ENCODE results near the gene TESPA1.
A peak's percentile ranks its signal among the peaks of the same experiment; 100 is the strongest.
"Not testable (repeated sequence)": the region's sequence is repeated elsewhere in the genome, so short reads cannot be mapped to it uniquely, and the experiment has no call there.

Gene TESPA1

GRCh38 chr12:54984658-54985376, at the start of gene TESPA1:
Gene TESPA1, minus strand, starts transcription at chr12:54984762. Its CDS starts 10,200 bp downstream, at chr12:54974562.
- peak; percentile 26 for DNase-seq (ENCODE audit: low spot score)

- DNase-seq (ENCODE audit: low spot score) = peak; percentile 30
Measured at GRCh38 chr12:55034218-55034617, 49.7 kb upstream of the TESPA1 start.

DNA sequence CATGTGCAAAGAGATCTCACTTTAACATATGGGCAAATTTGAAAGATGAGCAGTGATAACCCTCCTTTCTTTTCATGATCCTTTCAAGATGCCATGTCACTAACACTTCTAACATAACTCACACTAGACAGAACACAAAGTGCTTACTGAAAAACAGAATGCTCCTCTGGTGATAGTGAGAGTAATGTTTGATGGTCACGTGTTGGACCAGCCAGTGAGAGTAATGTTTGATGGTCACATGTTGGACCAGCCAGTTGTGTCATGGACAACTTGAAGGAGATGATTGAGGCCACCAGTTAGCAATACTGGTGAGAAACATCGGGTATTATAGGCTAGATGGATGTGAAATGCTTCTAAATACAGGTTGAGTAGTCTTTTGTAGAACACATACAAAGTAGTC, 40.9 kb upstream of the TESPA1 start:
- no peak for DNase-seq (ENCODE audit: low spot score)

DNA sequence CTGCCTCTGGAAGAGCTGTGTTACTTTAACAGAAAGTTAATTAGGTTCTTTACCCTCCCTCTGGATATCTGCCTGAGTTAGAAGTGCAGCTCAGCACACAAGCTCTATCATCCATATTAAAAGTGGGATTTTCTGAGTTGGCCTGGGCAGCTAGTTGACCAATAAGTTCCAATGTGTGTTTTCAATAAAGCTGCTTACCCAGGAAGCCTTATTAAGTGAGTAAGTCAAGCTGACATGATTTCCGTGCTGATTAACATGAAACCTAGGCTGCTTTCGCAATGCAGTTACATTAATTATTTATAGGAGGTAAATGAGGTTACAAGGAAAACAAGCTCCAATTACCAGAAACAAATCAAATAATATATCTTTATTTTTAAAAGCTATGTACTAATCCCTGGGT, 40.0 kb upstream of the TESPA1 start:
- DNase-seq (ENCODE audit: low spot score) = no peak

- DNase-seq (ENCODE audit: low spot score) = peak; percentile 36
Measured at GRCh38 chr12:55019784-55020183, 35.2 kb upstream of the TESPA1 start, which contains the start of gene NEUROD4. Gene NEUROD4, plus strand, starts transcription at chr12:55019974. Its CDS starts 6,466 bp downstream, at chr12:55026440.

DNA sequence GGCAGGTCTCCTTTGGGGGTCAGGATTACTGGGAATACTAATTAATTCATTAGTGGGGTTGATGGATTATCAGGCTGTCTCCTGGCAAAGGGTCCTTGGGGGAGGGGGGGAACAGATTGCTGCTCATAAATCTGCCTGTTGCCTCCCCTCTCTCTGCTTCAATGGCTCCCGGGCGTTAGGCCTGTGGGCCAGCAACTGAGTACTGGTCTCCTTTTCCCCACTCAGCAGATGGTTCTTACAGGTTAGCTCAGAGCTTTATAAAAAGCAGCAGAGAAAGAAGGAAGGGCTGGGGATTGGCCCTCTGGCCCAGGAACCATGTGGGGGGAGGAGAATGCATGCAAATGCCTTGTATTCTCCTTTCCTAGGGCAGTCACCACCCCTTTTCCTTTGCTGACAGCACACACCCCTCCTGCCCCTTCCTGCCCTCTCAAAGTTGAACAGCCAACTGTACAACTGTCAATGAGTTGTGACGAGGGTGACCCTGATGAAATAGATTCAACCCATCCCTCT, 32.9 kb upstream of the TESPA1 start:
- DNase-seq (ENCODE audit: low spot score) = no peak

DNA sequence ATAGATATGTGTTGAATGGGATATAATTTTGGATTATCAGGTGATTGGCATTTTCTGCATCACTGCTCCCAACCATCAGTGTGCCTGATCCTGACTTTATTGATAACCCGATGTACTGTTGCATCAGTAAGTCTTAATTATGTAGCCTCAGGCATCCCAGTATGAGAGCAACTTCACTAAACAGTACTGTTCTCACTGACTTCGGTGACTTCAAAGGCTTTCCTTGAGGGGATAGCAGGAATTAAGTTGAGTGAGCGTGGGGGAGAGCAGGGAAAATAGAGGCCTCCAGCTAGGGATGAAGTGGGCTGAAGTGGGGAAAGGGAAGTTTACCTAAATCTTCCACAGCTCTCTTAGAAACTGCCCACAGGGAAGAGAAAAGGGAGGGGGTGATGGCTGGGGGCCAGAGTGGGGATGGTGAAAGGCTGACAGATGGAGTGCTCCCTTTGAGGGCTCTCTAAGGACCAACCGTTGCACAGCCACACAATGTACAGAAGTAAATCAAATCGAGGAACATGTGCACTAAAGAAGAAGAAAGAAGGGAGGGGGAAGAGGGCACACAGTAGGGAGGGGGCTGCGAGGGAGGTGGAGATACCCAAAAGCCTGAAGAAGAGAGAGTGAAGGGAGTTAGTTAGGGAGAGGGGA, 24.5 kb upstream of the TESPA1 start:
- no peak for DNase-seq (ENCODE audit: low spot score)

GRCh38 chr12:55002355-55002754, 17.8 kb upstream of the TESPA1 start:
- no peak for DNase-seq (ENCODE audit: low spot score)

DNA sequence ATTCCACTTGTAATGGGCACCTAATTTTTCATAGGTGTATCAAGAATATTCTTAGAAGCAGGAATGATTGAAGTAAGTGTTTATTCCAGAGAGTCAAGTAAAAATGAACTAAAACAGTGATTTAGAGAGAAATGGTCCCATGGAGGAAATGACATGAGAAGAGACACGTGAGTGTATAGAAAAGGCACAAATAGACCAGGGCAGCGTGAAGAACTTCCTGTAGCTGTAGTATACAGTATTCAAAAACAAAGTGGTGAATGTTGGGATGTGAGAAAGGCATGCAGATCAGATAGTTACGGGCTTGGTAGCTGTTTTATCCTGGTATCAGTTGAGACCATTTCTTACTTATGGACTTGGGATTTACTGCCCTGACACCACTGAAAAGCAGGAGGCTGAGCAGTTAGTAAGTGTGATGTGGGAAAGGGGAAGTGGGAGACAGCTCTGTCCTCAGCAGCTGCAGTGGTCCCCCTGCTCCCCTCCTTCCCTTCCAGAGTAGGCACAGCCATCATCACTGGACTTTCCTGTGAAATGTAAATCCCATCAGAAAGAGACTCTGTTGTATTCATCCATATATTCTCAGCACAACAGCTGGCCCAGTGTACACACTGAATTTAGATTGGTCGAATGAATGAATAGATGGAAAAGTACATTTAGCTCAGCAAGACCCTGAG, 16.8 kb upstream of the TESPA1 start:
- no peak for DNase-seq (ENCODE audit: low spot score)

DNA sequence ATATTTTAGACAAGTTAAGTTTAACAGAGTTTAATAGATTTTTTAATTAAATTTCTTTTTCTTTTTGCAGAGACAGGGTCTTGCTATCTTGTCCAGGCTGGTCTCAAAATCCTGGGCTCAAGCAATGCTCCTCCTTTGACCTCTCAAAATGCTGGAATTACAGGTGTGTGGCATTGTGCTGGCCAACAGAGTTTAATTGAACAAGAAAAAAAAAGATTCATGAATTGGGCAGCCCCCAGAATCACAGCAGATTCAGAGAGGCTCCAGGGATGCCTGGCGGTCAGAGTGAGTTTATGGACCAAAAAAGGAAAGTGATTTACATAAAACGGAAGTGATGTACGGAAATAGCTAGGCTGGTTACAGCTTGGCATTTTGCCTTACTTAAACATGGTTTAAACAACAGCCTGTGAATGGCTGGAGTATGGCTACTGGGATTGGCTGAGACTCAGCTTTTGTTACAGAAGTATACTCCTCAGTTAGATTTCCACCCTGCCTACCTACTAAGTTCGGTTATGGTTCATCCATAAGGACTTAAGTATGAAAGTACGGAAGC, 14.5 kb upstream of the TESPA1 start:
- DNase-seq (ENCODE audit: low spot score) = no peak

DNA sequence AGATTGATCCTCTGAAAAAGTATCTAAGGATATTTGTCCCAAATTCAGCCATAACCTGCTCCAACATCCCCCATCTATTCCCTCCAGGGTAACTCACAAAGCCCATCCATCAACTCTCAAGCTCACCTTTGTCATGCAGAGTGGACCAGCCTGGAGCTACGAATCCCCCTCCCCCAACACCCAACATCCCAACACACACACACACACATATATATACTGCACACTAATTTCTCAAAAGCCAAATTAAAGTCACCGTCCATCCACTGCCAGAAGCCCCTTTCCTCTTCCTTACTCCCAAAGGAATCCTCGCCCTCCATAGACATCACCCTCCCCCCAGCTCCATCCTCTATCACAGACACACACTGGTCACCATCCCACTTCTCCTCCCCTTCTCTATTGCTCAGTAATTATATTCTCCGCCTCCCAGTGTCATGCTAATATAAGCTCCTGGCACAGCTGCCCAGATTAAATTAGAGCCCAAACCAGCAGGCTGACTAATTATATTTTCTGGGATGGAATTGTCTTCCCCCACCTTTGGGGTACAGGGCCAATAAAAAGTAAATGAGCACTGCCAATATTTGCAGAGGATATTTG, 13.5 kb upstream of the TESPA1 start:
- no peak for DNase-seq (ENCODE audit: low spot score)

DNA sequence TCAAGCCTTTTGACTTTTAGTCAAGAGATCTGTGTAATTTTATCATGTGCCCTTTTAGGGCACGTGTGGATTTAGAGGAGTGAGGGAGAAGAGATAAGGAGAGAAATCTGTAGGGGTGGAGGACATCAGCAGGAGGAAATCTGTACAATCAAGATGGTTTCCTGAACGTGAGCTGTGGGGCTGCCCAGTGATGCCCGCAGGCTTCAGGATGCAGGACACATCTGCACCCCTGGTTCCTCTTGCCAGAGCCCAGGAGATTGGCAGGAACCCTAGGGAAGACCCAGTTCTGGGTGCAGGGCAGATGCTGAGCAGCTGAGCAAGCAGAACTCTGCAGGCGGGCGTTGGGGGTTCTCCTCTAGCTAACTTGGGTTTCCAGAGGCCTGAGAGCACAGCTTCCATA, 11.6 kb upstream of the TESPA1 start:
- no peak for DNase-seq (ENCODE audit: low spot score)

GRCh38 chr12:54993181-54993835, 8.7 kb upstream of the TESPA1 start:
- peak; percentile 78 for DNase-seq (ENCODE audit: low spot score)

DNA sequence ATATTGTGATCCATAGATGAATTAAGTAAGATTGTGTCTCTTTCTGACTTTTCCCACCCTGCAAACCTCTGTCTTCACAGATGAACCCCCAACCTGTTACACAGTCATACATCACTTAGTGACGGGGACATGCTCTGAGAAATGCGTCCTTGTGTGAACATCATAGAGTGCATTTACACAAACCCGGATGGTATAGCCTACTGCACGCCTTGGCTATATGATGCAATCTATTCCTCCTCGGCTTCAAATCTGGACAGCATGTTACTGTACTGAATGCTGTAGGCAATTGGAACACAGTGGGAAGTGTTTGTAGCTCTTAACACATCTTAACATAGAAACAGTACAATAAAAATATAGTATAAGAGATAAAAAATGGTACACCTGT, 7.4 kb upstream of the TESPA1 start:
- DNase-seq (ENCODE audit: low spot score) = no peak

GRCh38 chr12:54991161-54991990, 6.8 kb upstream of the TESPA1 start:
- DNase-seq (ENCODE audit: low spot score) = no peak

GRCh38 chr12:54989829-54990228, 5.3 kb upstream of the TESPA1 start:
- DNase-seq (ENCODE audit: low spot score) = no peak

DNA sequence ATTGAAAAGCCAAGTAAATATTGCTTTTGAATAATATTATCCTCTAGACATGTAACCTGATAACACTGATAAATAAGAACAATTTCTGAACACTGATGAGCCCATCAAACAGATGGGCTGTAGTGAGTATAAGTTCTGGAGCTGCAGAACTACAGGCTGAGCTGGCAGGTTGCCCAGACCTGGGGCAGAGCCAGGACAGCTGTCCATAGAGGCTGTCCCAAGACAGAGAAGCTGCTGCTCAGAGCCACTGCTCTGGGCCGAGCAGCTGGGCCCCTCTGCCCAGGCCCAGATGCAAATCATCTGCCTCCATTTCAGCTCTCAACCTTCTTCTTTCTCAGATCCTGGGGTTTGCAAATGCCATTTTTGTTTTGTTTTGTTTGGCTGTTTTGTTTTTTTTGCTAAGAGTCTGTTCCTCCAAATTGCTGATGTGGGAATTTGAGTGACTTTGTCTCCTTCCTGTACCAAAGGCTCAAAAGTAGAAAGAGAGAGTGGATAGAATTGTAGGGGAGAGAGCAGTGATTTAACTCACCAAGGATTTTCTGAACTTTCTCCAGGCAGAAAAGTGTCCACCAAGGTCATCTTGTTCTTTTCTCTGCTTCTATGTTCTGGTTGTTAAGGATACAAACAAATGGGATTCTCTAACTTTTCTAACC, 4.0 kb upstream of the TESPA1 start:
- DNase-seq (ENCODE audit: low spot score) = peak; percentile 96

DNA sequence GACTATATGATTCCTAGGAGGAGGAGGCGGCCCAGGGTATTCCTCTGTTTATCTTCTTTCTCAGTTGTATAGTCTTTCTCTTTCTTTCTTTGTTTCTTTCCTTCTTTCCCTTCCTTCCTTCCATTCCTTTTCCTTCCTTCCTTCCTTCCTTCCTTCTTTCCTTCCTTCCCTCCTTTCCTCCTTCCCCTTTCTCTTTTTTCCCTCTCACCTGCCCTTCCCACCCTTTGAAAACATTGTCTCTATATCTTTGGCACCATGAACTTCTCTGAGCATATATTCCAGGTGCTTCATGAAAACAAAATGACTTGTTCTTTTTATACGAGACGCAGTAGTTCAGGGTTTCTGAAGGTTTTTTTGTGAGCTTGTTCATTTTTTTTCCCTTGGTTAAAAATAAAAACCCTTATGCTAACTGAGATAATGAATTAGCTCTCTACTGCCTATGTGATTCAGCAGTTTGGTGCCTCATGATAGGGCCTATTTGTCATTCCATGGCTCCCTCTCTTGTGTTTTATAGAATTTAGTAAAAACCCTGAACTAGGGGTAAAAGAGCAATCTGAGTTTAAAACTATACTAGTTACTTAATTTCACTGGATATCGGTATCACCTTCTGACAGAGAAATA, 3.2 kb upstream of the TESPA1 start:
- no peak for DNase-seq (ENCODE audit: low spot score)

GRCh38 chr12:54986773-54987172, 2.2 kb upstream of the TESPA1 start:
- DNase-seq (ENCODE audit: low spot score) = not testable (repeated sequence)

All from globus pallidus (tissue), 1 donor.